NCI-H1048 (cell line): ENCODE results near the gene ROBO1.

Experiments used
- DNase-seq: peaks from one replicate; lab custom pipeline; 2025; lab: John Stamatoyannopoulos, UW

The ROBO1 gene

GRCh38 chr3:78839693-78840092 lies 928.1 kb downstream of the ROBO1 start:
- no peak for DNase-seq

GRCh38 chr3:78838362-78838761 lies 929.4 kb downstream of the ROBO1 start:
- DNase-seq: no peak

GRCh38 chr3:78834910-78835309 lies 932.9 kb downstream of the ROBO1 start:
- DNase-seq: no peak

GRCh38 chr3:78832785-78833204 lies 935.0 kb downstream of the ROBO1 start:
- DNase-seq: no peak

- no peak for DNase-seq
These were observed 936.3 kb downstream of the ROBO1 start for GRCh38 chr3:78831446-78831972.

- no peak for DNase-seq
These were observed 937.3 kb downstream of the ROBO1 start for GRCh38 chr3:78830470-78830869.

- no peak for DNase-seq
These were observed 940.2 kb downstream of the ROBO1 start for GRCh38 chr3:78827618-78828017.

- DNase-seq: no peak
These were observed 942.0 kb downstream of the ROBO1 start for GRCh38 chr3:78825858-78826215.

- DNase-seq: no peak
These were observed 942.5 kb downstream of the ROBO1 start for GRCh38 chr3:78825118-78825857.

- no peak for DNase-seq
These were observed 943.9 kb downstream of the ROBO1 start for GRCh38 chr3:78823859-78824258.

GRCh38 chr3:78823434-78823833 lies 944.4 kb downstream of the ROBO1 start:
- DNase-seq: no peak

GRCh38 chr3:78822726-78823125 lies 945.1 kb downstream of the ROBO1 start:
- peak; percentile 50 for DNase-seq

GRCh38 chr3:78820542-78820941 lies 947.3 kb downstream of the ROBO1 start:
- DNase-seq: no peak

GRCh38 chr3:78818161-78818985 lies 949.4 kb downstream of the ROBO1 start:
- no peak for DNase-seq

- no peak for DNase-seq
These were observed 952.8 kb downstream of the ROBO1 start for GRCh38 chr3:78814893-78815562.

- DNase-seq: no peak
These were observed 955.6 kb downstream of the ROBO1 start for GRCh38 chr3:78812166-78812565.

GRCh38 chr3:78809966-78810365 lies 957.8 kb downstream of the ROBO1 start:
- DNase-seq: no peak

GRCh38 chr3:78804251-78805037 lies 963.4 kb downstream of the ROBO1 start:
- no peak for DNase-seq

- DNase-seq: no peak
These were observed 965.3 kb downstream of the ROBO1 start for GRCh38 chr3:78802562-78802930.

GRCh38 chr3:78801926-78802561 lies 965.8 kb downstream of the ROBO1 start:
- no peak for DNase-seq

GRCh38 chr3:78799681-78800080 lies 968.1 kb downstream of the ROBO1 start:
- DNase-seq: no peak
